ENCODE results near the gene HOXB4.

- TF ChIP-seq CTCF (IDR thresholded peaks at IDR 0.05) (no peak), POLR2A (IDR thresholded peaks at IDR 0.05) (no peak)
Observed at GRCh38 chr17:48530208-48530886, 47.8 kb downstream of the HOXB4 start.
